Colonic mucosa (tissue), 4 donors: ENCODE measurements around the gene CCDC191. TPM values are rescaled to one million over a fixed set of nuclear protein-coding genes. Genes with fewer than 3 reads are reported as not detected.

Experiments used
- DNase-seq: peaks from one replicate; pipeline ENCODE4 v3.0.0-alpha.2; 2020
- H3K27ac ChIP-seq: fragments of 200-600 bp; one replicate; pipeline ENCODE4 v1.8.0; 2021
- H3K27me3 ChIP-seq: fragments of 200-600 bp; one replicate; pipeline ENCODE4 v1.8.0; 2021
- H3K36me3 ChIP-seq: fragments of 200-600 bp; one replicate; pipeline ENCODE4 v1.8.0; 2021
- H3K4me1 ChIP-seq: fragments of 200-600 bp; one replicate; pipeline ENCODE4 v1.8.0; 2021; ENCODE audit warnings: mild to moderate bottlenecking
- H3K4me3 ChIP-seq: fragments of 200-600 bp; one replicate; pipeline ENCODE4 v1.8.0; 2021
- H3K9ac ChIP-seq, 2 donors: one replicate each; pipeline ENCODE4 v1.7.0; 2013; ENCODE audit warnings: control low read depth in 2 of 2, low read depth in 2 of 2, low read length in 2 of 2
- H3K9me3 ChIP-seq: fragments of 200-600 bp; one replicate; pipeline ENCODE4 v1.8.0; 2021
- intact Hi-C: fragments of 100-400 bp; cut with DNase I; formaldehyde crosslinking; loops from one replicate; pipeline ENCODE4 v1.14.1; 2022
- total RNA-seq, 2 donors: library from RNA; stranded (reverse); fragmentation: NEBNext Ultra II Directional in 1 of 2; extraction: Animal tissue kit (Norgen Biotek cat#: 25700) in 1 of 2; gene quantifications; one replicate each; pipeline ENCODE4 v1.2.1, GENCODE V29; 2021
- TF ChIP-seq, protein P1 (sequence below): fragments of 200-600 bp; IDR thresholded peaks from one replicate; pipeline ENCODE4 v1.8.0; 2022; ENCODE audit warnings: antibody characterized with exemption, mild to moderate bottlenecking
- donor health status: healthy.
- donor health status: DM: no; HTN: no; CAD: no.
- donor health status: DM: no; HTN: no; CAD: no.

CCDC191 gene
- total RNA-seq, 2 donors from 2014 or later: 3.1 TPM

DNA sequence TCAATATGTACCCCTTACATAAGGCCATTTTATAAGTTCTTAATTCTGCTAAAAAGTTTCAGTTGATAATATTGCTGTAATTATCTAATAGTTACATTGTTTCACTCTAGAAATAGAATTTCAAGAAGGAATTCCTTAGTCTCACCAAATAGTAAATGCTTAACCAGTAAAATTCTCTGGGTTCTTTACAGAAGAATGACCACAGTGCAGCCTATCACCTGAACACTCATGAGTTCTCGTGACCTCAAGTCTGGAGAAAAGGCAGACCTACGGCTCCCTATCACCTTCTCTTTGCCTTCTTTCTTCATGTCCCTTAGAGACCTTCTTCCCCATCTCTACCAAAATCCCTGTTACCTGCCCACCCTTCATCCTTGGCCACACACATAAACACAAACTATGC is 30.9 kb downstream of the CCDC191 start:
- H3K9me3 ChIP-seq: no peaks in the 10 kb centered on the region
- no peak for DNase-seq
- intact Hi-C loops: no loop called here
- no peak overlapping the region for H3K9ac ChIP-seq
- no peaks in the 10 kb centered on the region for H3K36me3 ChIP-seq
- no peaks in the 10 kb centered on the region for H3K27me3 ChIP-seq
- H3K4me3 ChIP-seq: no peak overlapping the region
- no peaks in the 10 kb centered on the region for H3K4me1 ChIP-seq
- TF ChIP-seq, protein P1, sequence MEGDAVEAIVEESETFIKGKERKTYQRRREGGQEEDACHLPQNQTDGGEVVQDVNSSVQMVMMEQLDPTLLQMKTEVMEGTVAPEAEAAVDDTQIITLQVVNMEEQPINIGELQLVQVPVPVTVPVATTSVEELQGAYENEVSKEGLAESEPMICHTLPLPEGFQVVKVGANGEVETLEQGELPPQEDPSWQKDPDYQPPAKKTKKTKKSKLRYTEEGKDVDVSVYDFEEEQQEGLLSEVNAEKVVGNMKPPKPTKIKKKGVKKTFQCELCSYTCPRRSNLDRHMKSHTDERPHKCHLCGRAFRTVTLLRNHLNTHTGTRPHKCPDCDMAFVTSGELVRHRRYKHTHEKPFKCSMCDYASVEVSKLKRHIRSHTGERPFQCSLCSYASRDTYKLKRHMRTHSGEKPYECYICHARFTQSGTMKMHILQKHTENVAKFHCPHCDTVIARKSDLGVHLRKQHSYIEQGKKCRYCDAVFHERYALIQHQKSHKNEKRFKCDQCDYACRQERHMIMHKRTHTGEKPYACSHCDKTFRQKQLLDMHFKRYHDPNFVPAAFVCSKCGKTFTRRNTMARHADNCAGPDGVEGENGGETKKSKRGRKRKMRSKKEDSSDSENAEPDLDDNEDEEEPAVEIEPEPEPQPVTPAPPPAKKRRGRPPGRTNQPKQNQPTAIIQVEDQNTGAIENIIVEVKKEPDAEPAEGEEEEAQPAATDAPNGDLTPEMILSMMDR: no peak
- H3K27ac ChIP-seq: no peak overlapping the region

DNA sequence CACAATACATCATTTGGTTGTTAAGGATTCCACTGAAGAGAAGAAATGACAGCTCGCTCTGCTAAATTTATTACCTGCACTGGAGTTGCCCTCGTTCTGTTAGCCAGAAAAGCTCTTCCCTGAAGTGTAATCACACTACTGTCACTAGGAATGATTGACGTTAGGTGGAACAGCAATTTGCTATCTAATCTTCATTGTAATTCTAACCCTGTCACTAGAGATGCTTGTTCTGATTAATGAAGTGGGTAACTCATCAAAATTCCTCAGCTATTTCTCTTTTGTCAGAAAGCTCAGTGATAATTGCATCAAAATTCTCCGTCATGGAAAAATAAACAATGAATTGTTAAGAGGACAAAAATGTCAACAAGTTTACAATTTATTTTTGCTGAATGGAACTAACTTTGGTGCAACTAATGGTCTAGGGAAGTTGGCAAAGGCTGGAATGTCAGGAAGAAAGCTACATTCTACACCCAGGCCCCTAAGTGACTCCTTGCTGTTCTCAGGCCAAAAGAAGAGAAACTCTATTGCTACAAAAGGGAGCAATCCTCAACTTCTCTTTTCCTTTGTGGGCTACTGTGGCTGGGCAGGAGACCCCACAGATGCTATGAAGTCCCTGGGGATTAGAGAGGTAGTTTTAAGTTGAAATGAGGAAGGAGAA is 34.1 kb downstream of the CCDC191 start:
- H3K4me1 ChIP-seq: no peaks in the 10 kb centered on the region
- H3K4me3 ChIP-seq: no peak overlapping the region
- no peak for DNase-seq
- no peaks in the 10 kb centered on the region for H3K9me3 ChIP-seq
- H3K27me3 ChIP-seq: no peaks in the 10 kb centered on the region
- H3K9ac ChIP-seq: no peak overlapping the region
- no peaks in the 10 kb centered on the region for H3K36me3 ChIP-seq
- intact Hi-C loops: no loop called here
- H3K27ac ChIP-seq: no peak overlapping the region
- TF ChIP-seq, protein P1: no peak

GRCh38 chr3:114020907-114021306 is 35.4 kb downstream of the CCDC191 start:
- Histone ChIP-seq H3K9ac (no peak overlapping the region), H3K27ac (no peak overlapping the region), H3K9me3 (no peaks in the 10 kb centered on the region), H3K4me1 (no peaks in the 10 kb centered on the region), H3K4me3 (no peak overlapping the region), H3K27me3 (no peaks in the 10 kb centered on the region), H3K36me3 (no peaks in the 10 kb centered on the region)
- intact Hi-C loops: no loop called here
- TF ChIP-seq, protein P1: no peak
- no peak for DNase-seq

- no peaks in the 10 kb centered on the region for H3K27me3 ChIP-seq
- no peaks in the 10 kb centered on the region for H3K9me3 ChIP-seq
- TF ChIP-seq, protein P1: no peak
- intact Hi-C loops: no loop called here
- DNase-seq: no peak
- no peak overlapping the region for H3K4me3 ChIP-seq
- H3K27ac ChIP-seq: no peak overlapping the region
- H3K36me3 ChIP-seq: no peaks in the 10 kb centered on the region
- H3K4me1 ChIP-seq: no peaks in the 10 kb centered on the region
- no peak overlapping the region for H3K9ac ChIP-seq
These were observed 36.8 kb downstream of the CCDC191 start for GRCh38 chr3:114019486-114019885.

DNA sequence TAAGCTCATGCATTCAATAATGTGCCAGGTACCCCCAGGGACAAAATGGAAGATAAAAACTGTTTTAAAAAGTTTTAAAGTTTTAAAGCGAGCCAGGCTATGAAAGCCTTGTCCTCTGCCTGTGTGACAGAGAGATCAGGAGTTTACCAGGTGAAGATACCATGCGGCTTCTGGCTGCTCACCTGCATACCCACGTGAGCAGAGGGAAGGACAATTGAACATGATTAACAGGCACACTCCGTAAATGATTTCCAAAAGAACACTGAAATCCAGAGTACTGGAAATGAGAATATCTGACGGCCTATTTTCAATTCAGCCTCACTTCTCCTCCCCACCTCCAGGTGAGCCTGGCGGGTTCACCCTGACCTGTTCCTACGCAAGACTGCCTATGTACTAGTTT is 42.1 kb downstream of the CCDC191 start:
- H3K27me3 ChIP-seq: no peaks in the 10 kb centered on the region
- TF ChIP-seq, protein P1: no peak
- no peak overlapping the region for H3K4me3 ChIP-seq
- no peak overlapping the region for H3K9ac ChIP-seq
- no peaks in the 10 kb centered on the region for H3K9me3 ChIP-seq
- no peak for DNase-seq
- no peak overlapping the region for H3K27ac ChIP-seq
- intact Hi-C loops: no loop called here
- H3K4me1 ChIP-seq: no peaks in the 10 kb centered on the region
- H3K36me3 ChIP-seq: no peaks in the 10 kb centered on the region
